Breast epithelium (tissue), 4 donors: ENCODE data around the gene SRRT. TPM values are rescaled to one million over a fixed set of nuclear protein-coding genes. Genes with fewer than 3 reads are reported as not detected.

Experiments used
- DNase-seq, 2 donors: peaks; one replicate each; pipeline ENCODE4 v3.0.0-alpha.2; 2019; ENCODE audit warnings: low spot score in 2 of 2
- H3K27ac ChIP-seq, 2 donors: fragments of 200-600 bp; sonication (generic) in 1 of 2; one replicate each; pipeline ENCODE4 v1.5.1; 2016 to 2019; ENCODE audit warnings: mild to moderate bottlenecking in 1 of 2
- H3K27me3 ChIP-seq, 2 donors: fragments of 200-600 bp; sonication (generic) in 1 of 2; one replicate each; pipeline versions ENCODE4 v1.5.1 to v1.6.0; 2017 to 2019; ENCODE audit warnings: control low read depth in 1 of 2, mild to moderate bottlenecking in 1 of 2
- H3K36me3 ChIP-seq: fragments of 200-600 bp; one replicate; pipeline ENCODE4 v1.5.1; 2019
- H3K4me1 ChIP-seq, 2 donors: fragments of 200-600 bp; sonication (generic); one replicate each; pipeline ENCODE4 v1.5.1; 2016 to 2019; ENCODE audit warnings: control low read depth in 1 of 2
- H3K4me3 ChIP-seq, 3 donors: fragments of 200-600 bp; sonication (generic); 1 replicate in 2 of 3; 2 replicates in 1 of 3; pipeline ENCODE4 v1.5.1; 2016 to 2019; ENCODE audit warnings: mild to moderate bottlenecking in 3 of 3, moderate library complexity in 2 of 3
- H3K9me3 ChIP-seq, 2 donors: fragments of 200-600 bp; sonication (generic) in 1 of 2; one replicate each; pipeline ENCODE4 v1.5.1; 2016 to 2019; ENCODE audit warnings: control low read depth in 1 of 2
- CTCF ChIP-seq, 3 donors: fragments of 450-650 bp; IDR thresholded peaks; one replicate each; pipeline ENCODE4 v1.5.1; 2016 to 2017; ENCODE audit warnings: antibody characterized with exemption in 3 of 3, mild to moderate bottlenecking in 3 of 3, moderate library complexity in 3 of 3
- POLR2A ChIP-seq: fragments of 450-650 bp; IDR thresholded peaks from one replicate; pipeline ENCODE4 v1.6.1; 2016; ENCODE audit warnings: antibody characterized with exemption, mild to moderate bottlenecking, moderate library complexity
- POLR2AphosphoS5 ChIP-seq, 3 donors: sonication (generic); formaldehyde crosslinking; IDR thresholded peaks; one replicate each; pipeline ENCODE4 v1.6.1; 2017; ENCODE audit warnings: antibody characterized with exemption in 3 of 3
- intact Hi-C: fragments of 100-400 bp; cut with DNase I; formaldehyde crosslinking; loops from one replicate; pipeline ENCODE4 v1.15.1; 2023; ENCODE audit warnings: low total_unique reads
- total RNA-seq, 3 donors: library from RNA; depleted of rRNA; stranded (reverse); fragments of >200 nt; gene quantifications; one replicate each; pipeline ENCODE4 v1.1.0, GENCODE V29; 2016

SRRT gene
- total RNA-seq, 3 donors from 2014 or later = 45.8 to 111 (median 104) TPM

- no peak overlapping the region for H3K27ac ChIP-seq
- intact Hi-C loops = no loop called here
- no peaks in the 10 kb centered on the region for H3K4me1 ChIP-seq
- H3K36me3 ChIP-seq = peaks cover 25% of the 10 kb centered on the region
- no peaks in the 10 kb centered on the region for H3K9me3 ChIP-seq
- no peak for DNase-seq
- H3K4me3 ChIP-seq = no peak overlapping the region
- no peak for TF ChIP-seq CTCF (IDR thresholded peaks at IDR 0.05)
- H3K27me3 ChIP-seq = no peaks in the 10 kb centered on the region
Observed at GRCh38 chr7:100882201-100882600, 7.3 kb downstream of the SRRT start.

GRCh38 chr7:100882785-100883526, 8.1 kb downstream of the SRRT start:
- no peaks in the 10 kb centered on the region for H3K27me3 ChIP-seq
- no peaks in the 10 kb centered on the region for H3K9me3 ChIP-seq
- intact Hi-C loops = no loop called here
- H3K36me3 ChIP-seq = peaks cover 25% of the 10 kb centered on the region
- H3K4me1 ChIP-seq = no peaks in the 10 kb centered on the region
- TF ChIP-seq POLR2A = no peak
- TF ChIP-seq POLR2AphosphoS5 (IDR thresholded peaks at IDR 0.05) = no peak
- TF ChIP-seq CTCF (IDR thresholded peaks at IDR 0.05) = no peak
- H3K4me3 ChIP-seq = no peak overlapping the region
- DNase-seq = no peak
- H3K27ac ChIP-seq = peak overlapping the region in 1 of 2 donors; percentile 19

- TF ChIP-seq POLR2A (no peak), POLR2AphosphoS5 (IDR thresholded peaks at IDR 0.05) (no peak), CTCF (IDR thresholded peaks at IDR 0.05) (no peak)
- Histone ChIP-seq H3K27me3 (no peaks in the 10 kb centered on the region), H3K27ac (no peak overlapping the region), H3K4me1 (peaks cover 0 to 4% of the 10 kb centered on the region in 2 donors), H3K4me3 (no peak overlapping the region), H3K9me3 (no peaks in the 10 kb centered on the region), H3K36me3 (peaks cover 25% of the 10 kb centered on the region)
- no peak for DNase-seq
- intact Hi-C loops = no loop called here
Observed at GRCh38 chr7:100884736-100885439, 10.0 kb downstream of the SRRT start.

GRCh38 chr7:100885440-100886141, 10.7 kb downstream of the SRRT start:
- intact Hi-C loops = no loop called here
- Histone ChIP-seq H3K36me3 (peaks cover 25% of the 10 kb centered on the region), H3K27ac (peak overlapping the region in 1 of 2 donors; percentile 3), H3K27me3 (no peaks in the 10 kb centered on the region), H3K4me1 (peaks cover 0 to 4% of the 10 kb centered on the region in 2 donors), H3K9me3 (no peaks in the 10 kb centered on the region), H3K4me3 (no peak overlapping the region)
- TF ChIP-seq POLR2A (no peak), POLR2AphosphoS5 (IDR thresholded peaks at IDR 0.05) (no peak), CTCF (IDR thresholded peaks at IDR 0.05) (no peak)
- DNase-seq = no peak
